ENCODE measurements around the gene CD96. TPM values are rescaled to one million over a fixed set of nuclear protein-coding genes. Genes with fewer than 3 reads are reported as not detected.

Gene CD96
- total RNA-seq, 2 donors from 2014 or later = 5.1 to 13.7 TPM

GRCh38 chr3:111541391-111541790 lies 606 bp upstream of the CD96 start:
- H3K9me3 ChIP-seq = no peaks in the 10 kb centered on the region
- no peaks in the 10 kb centered on the region for H3K36me3 ChIP-seq
- no peaks in the 10 kb centered on the region for H3K4me1 ChIP-seq (ENCODE audit: control insufficient read depth in 1 of 2, low read depth in 2 of 2)
- no peak for ATAC-seq (ENCODE audit: insufficient number of reproducible peaks, low FRiP score, low read depth)
- no peaks in the 10 kb centered on the region for H3K27me3 ChIP-seq (replicated peaks; ENCODE audit: insufficient read depth)
- H3K27ac ChIP-seq = no peak overlapping the region
- H3K4me3 ChIP-seq = no peak overlapping the region
- TF ChIP-seq, protein P1, sequence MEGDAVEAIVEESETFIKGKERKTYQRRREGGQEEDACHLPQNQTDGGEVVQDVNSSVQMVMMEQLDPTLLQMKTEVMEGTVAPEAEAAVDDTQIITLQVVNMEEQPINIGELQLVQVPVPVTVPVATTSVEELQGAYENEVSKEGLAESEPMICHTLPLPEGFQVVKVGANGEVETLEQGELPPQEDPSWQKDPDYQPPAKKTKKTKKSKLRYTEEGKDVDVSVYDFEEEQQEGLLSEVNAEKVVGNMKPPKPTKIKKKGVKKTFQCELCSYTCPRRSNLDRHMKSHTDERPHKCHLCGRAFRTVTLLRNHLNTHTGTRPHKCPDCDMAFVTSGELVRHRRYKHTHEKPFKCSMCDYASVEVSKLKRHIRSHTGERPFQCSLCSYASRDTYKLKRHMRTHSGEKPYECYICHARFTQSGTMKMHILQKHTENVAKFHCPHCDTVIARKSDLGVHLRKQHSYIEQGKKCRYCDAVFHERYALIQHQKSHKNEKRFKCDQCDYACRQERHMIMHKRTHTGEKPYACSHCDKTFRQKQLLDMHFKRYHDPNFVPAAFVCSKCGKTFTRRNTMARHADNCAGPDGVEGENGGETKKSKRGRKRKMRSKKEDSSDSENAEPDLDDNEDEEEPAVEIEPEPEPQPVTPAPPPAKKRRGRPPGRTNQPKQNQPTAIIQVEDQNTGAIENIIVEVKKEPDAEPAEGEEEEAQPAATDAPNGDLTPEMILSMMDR (IDR thresholded peaks at IDR 0.05) = no peak
- no peak for DNase-seq (ENCODE audit: low spot score)

- Histone ChIP-seq H3K9me3 (no peaks in the 10 kb centered on the region), H3K36me3 (no peaks in the 10 kb centered on the region), H3K27ac (no peak overlapping the region), H3K4me1 (ENCODE audit: control insufficient read depth in 1 of 2, low read depth in 2 of 2) (no peaks in the 10 kb centered on the region), H3K4me3 (no peak overlapping the region), H3K27me3 (replicated peaks; ENCODE audit: insufficient read depth) (no peaks in the 10 kb centered on the region)
- TF ChIP-seq, protein P1 (IDR thresholded peaks at IDR 0.05) = no peak
- DNase-seq (ENCODE audit: low spot score) = no peak
- ATAC-seq (ENCODE audit: insufficient number of reproducible peaks, low FRiP score, low read depth) = no peak
These were observed 759 bp downstream of the CD96 start for GRCh38 chr3:111542611-111543300.

DNA sequence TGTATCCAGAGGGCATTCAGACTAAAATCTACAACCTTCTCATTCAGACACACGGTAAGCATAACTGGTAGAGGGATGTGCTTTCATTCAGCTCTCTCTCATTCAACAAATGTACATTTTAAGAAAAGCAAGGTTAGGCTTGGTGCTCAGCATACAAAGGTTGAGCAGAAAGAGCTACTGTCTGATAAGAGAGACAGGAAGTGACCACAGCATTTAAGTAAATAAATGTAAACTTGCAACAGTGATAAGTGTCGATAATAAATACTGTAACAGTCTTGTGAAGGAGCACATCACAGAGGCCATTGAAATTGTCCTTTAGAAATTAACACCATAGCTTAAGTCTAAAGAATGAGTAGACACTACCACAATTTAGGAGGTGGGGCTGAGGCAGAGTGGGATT lies 3.4 kb downstream of the CD96 start:
- DNase-seq (ENCODE audit: low spot score) (no peak), ATAC-seq (ENCODE audit: insufficient number of reproducible peaks, low FRiP score, low read depth) (no peak)
- no peaks in the 10 kb centered on the region for H3K27me3 ChIP-seq (replicated peaks; ENCODE audit: insufficient read depth)
- no peaks in the 10 kb centered on the region for H3K4me1 ChIP-seq (ENCODE audit: control insufficient read depth in 1 of 2, low read depth in 2 of 2)
- H3K36me3 ChIP-seq = no peaks in the 10 kb centered on the region
- H3K27ac ChIP-seq = no peak overlapping the region
- no peak overlapping the region for H3K4me3 ChIP-seq
- no peaks in the 10 kb centered on the region for H3K9me3 ChIP-seq
- TF ChIP-seq, protein P1 (IDR thresholded peaks at IDR 0.05) = no peak

GRCh38 chr3:111547631-111548030 lies 5.6 kb downstream of the CD96 start:
- Histone ChIP-seq H3K36me3 (no peaks in the 10 kb centered on the region), H3K9me3 (no peaks in the 10 kb centered on the region), H3K27ac (no peak overlapping the region), H3K4me3 (no peak overlapping the region), H3K4me1 (ENCODE audit: control insufficient read depth in 1 of 2, low read depth in 2 of 2) (no peaks in the 10 kb centered on the region), H3K27me3 (replicated peaks; ENCODE audit: insufficient read depth) (no peaks in the 10 kb centered on the region)
- TF ChIP-seq, protein P1 (IDR thresholded peaks at IDR 0.05) = no peak
- ATAC-seq (ENCODE audit: insufficient number of reproducible peaks, low FRiP score, low read depth) (no peak), DNase-seq (ENCODE audit: low spot score) (no peak)

- Histone ChIP-seq H3K4me1 (ENCODE audit: control insufficient read depth in 1 of 2, low read depth in 2 of 2) (no peaks in the 10 kb centered on the region), H3K27ac (no peak overlapping the region), H3K27me3 (replicated peaks; ENCODE audit: insufficient read depth) (no peaks in the 10 kb centered on the region), H3K9me3 (no peaks in the 10 kb centered on the region), H3K4me3 (no peak overlapping the region), H3K36me3 (no peaks in the 10 kb centered on the region)
- DNase-seq (ENCODE audit: low spot score) (no peak), ATAC-seq (ENCODE audit: insufficient number of reproducible peaks, low FRiP score, low read depth) (no peak)
- TF ChIP-seq, protein P1 (IDR thresholded peaks at IDR 0.05) = no peak
These were observed 6.1 kb downstream of the CD96 start for GRCh38 chr3:111548092-111548491.

Measured in thoracic aorta (tissue), 2 donors.